K562 treated with DMSO at 1 percent for 48 hours (cell line): Measurements from ENCODE around the gene DYRK3. TPM values are rescaled to one million over a fixed set of nuclear protein-coding genes. Genes with fewer than 3 reads are reported as not detected.

Experiments used
- total RNA-seq: library from RNA; unstranded; fragments of 300-600 nt; gene quantifications from 2 replicates; pipeline ENCODE4 v1.2.3, GENCODE V29; 2022; ENCODE audit warnings: low replicate concordance; ENCODE audit errors: extremely low read depth

DYRK3 gene
- total RNA-seq, result not detected in 2 replicates

DNA sequence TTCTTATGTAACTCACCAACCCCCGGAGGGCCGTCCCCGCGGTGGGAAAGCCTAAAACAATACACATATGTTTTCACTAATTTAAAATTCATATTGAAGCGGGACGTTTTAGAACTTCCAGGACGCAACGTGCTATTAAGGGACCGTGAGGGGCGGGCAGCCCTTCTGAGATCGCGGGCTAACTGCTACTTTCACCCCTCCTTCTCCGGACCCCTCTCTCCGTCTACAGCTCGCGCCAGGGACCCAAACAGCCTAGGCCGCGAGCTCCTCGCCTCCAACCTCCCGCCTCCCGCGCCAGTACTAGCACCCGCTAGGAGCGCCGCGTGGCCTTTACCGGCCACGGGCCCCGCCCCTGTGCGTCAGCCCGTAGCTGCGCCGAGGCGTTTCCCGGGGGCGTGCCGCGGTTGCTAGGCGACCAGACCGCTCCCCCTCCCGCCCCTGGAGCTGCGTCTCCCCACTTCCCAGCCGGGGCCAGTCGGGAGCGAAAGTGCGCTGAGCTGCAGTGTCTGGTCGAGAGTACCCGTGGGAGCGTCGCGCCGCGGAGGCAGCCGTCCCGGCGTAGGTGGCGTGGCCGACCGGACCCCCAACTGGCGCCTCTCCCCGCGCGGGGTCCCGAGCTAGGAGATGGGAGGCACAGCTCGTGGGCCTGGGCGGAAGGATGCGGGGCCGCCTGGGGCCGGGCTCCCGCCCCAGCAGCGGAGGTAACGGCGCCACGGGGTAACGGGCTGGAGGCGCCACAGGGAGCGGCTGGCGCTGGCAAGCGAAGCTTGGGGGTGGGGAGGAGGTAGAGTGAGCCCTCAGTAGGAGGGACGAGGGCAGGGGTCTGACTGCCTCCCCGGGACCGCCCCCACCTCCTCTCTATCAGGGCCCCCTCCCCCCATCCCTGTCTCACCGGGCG is at the start of gene DYRK3:
TSS of gene DYRK3 (plus strand) at position 457 of the 898 bp plus-strand sequence. CDS start at position 625, 168 bp downstream.

DNA sequence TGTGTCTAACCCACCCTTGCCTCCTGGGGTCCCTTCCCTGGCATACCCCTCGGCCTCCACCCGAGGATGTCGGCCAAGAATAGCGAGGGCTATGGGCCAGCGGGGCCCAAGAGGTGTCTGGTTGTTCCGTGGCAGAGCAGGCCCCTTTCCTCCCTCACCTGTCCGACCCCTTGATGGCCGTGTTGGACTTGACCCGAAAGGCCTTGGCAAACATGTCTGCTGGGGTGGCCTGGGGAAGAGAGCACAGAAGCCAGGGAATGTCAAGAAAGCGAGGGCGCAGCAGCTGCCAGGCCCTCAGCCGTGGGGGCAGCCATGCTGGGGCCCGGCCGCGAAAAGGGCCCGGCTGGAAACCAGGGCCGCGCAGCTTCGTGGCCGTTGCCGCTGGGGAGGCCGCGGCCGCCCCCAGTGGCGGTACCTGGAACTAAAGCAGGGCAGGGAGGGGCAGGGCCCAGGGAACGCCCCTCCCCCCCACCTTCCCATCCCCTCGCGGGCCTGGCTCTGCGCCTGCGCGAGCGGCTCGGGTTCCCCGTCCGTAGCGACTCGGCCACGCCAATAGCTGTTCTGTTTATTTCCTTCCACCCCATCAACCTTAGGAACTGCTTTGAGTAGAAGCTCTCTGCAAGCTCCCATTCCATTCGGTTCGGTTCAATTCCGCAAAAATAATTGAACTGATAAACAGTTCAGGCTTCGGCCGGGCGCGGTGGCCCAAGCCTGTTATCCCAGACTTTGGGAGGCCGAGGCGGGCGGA is 23.0 kb upstream of the DYRK3 start, which contains the start of gene EIF2D:
TSS of gene EIF2D (minus strand) at position 337 of the 748 bp plus-strand sequence. CDS start at position 214, 123 bp downstream.

DNA sequence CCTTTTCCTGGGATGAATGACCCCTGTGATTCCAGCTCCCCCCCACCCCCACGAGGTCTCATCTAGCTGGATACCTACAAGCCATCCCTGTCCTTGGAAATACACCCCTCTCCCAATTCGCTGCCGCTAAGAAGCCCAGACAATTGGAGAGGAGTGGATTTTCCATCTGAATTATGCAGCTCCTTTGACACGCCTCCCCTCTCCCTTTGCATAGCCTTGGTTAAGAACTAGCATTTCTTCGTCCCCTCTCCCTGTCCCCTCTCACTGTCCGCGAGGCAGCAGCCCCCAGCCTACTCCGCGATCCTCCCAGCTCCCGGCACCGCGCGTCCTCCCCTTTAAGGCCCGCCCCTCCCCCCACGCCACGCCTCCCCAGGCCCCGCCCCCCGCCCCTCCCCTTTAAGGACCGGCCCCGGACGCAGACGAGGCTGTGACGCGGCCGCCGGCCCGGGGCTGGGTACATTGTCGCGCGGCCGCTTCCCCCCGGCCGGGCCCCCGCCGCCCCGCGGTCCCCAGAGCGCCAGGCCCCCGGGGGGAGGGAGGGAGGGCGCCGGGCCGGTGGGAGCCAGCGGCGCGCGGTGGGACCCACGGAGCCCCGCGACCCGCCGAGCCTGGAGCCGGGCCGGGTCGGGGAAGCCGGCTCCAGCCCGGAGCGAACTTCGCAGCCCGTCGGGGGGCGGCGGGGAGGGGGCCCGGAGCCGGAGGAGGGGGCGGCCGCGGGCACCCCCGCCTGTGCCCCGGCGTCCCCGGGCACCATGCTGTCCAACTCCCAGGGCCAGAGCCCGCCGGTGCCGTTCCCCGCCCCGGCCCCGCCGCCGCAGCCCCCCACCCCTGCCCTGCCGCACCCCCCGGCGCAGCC is 49.4 kb downstream of the DYRK3 start, which contains the start of gene MAPKAPK2:
TSS of gene MAPKAPK2 (plus strand) at position 428 of the 856 bp plus-strand sequence. CDS start at position 753, 325 bp downstream.

Other genes starting within 250 kb of the DYRK3 start
- gene IKBKE, start 165.1 kb upstream of the DYRK3 start, total RNA-seq, result not detected in 2 replicates
- 105 TPM in 1 of 2 replicates, not detected in the other for gene RASSF5, start 128.0 kb upstream of the DYRK3 start, total RNA-seq
- gene EIF2D, start 23.1 kb upstream of the DYRK3 start, total RNA-seq, result not detected in 2 replicates
- not detected in 2 replicates for gene MAPKAPK2, start 49.4 kb downstream of the DYRK3 start, total RNA-seq
- gene IL19, start 135.2 kb downstream of the DYRK3 start, total RNA-seq, result not detected in 2 replicates
- gene IL10, start 137.0 kb downstream of the DYRK3 start, total RNA-seq, result not detected in 2 replicates
- not detected in 2 replicates for gene IL20, start 230.1 kb downstream of the DYRK3 start, total RNA-seq